ENCODE data around the gene MCEMP1. TPM values are rescaled to one million over a fixed set of nuclear protein-coding genes. Genes with fewer than 3 reads are reported as not detected.

MCEMP1 gene
- total RNA-seq, 1 experiment from 2014 or later: not detected

- Histone ChIP-seq H3K4me1 (ENCODE audit: low read length) (no peaks in the 10 kb centered on the region), H3K9me2 (replicated peaks; ENCODE audit: insufficient read depth, low read length) (no peaks in the 10 kb centered on the region), H3K9me3 (ENCODE audit: low read length) (no peaks in the 10 kb centered on the region), H3K9ac (ENCODE audit: low read length) (no peak overlapping the region), H3K79me2 (ENCODE audit: low read length) (no peaks in the 10 kb centered on the region), H3K27ac (ENCODE audit: low read length) (no peak overlapping the region), H2AFZ (ENCODE audit: low read length) (no peak overlapping the region), H3K4me2 (ENCODE audit: low read depth, low read length, poor library complexity, severe bottlenecking) (no peak overlapping the region), H3K4me3 (ENCODE audit: low read length) (no peak overlapping the region), H4K20me1 (ENCODE audit: insufficient read depth, low read depth, low read length) (no peaks in the 10 kb centered on the region), H3K27me3 (ENCODE audit: low read length) (no peaks in the 10 kb centered on the region), H3K36me3 (ENCODE audit: insufficient read depth, low read length) (no peaks in the 10 kb centered on the region)
- DNase-seq: no peak
These were observed 33.7 kb downstream of the MCEMP1 start for GRCh38 chr19:7710616-7711015.

GRCh38 chr19:7715671-7716070, 38.8 kb downstream of the MCEMP1 start:
- H3K9me2 ChIP-seq (replicated peaks; ENCODE audit: insufficient read depth, low read length): no peaks in the 10 kb centered on the region
- no peak overlapping the region for H3K4me3 ChIP-seq (ENCODE audit: low read length)
- H3K4me2 ChIP-seq (ENCODE audit: low read depth, low read length, poor library complexity, severe bottlenecking): no peak overlapping the region
- no peak overlapping the region for H2AFZ ChIP-seq (ENCODE audit: low read length)
- H3K79me2 ChIP-seq (ENCODE audit: low read length): no peaks in the 10 kb centered on the region
- no peaks in the 10 kb centered on the region for H4K20me1 ChIP-seq (ENCODE audit: insufficient read depth, low read depth, low read length)
- no peak for DNase-seq
- no peaks in the 10 kb centered on the region for H3K36me3 ChIP-seq (ENCODE audit: insufficient read depth, low read length)
- no peaks in the 10 kb centered on the region for H3K27me3 ChIP-seq (ENCODE audit: low read length)
- no peak overlapping the region for H3K27ac ChIP-seq (ENCODE audit: low read length)
- no peak overlapping the region for H3K9ac ChIP-seq (ENCODE audit: low read length)
- H3K4me1 ChIP-seq (ENCODE audit: low read length): no peaks in the 10 kb centered on the region
- H3K9me3 ChIP-seq (ENCODE audit: low read length): no peaks in the 10 kb centered on the region

- Histone ChIP-seq H3K79me2 (ENCODE audit: low read length) (no peaks in the 10 kb centered on the region), H2AFZ (ENCODE audit: low read length) (no peak overlapping the region), H3K4me1 (ENCODE audit: low read length) (no peaks in the 10 kb centered on the region), H3K27ac (ENCODE audit: low read length) (no peak overlapping the region), H3K9me3 (ENCODE audit: low read length) (no peaks in the 10 kb centered on the region), H3K36me3 (ENCODE audit: insufficient read depth, low read length) (no peaks in the 10 kb centered on the region), H3K9me2 (replicated peaks; ENCODE audit: insufficient read depth, low read length) (no peaks in the 10 kb centered on the region), H3K4me3 (ENCODE audit: low read length) (no peak overlapping the region), H3K4me2 (ENCODE audit: low read depth, low read length, poor library complexity, severe bottlenecking) (no peak overlapping the region), H3K27me3 (ENCODE audit: low read length) (no peaks in the 10 kb centered on the region), H4K20me1 (ENCODE audit: insufficient read depth, low read depth, low read length) (no peaks in the 10 kb centered on the region), H3K9ac (ENCODE audit: low read length) (no peak overlapping the region)
- DNase-seq: no peak
These were observed 39.9 kb downstream of the MCEMP1 start for GRCh38 chr19:7716762-7717161.

- DNase-seq: no peak
- Histone ChIP-seq H4K20me1 (ENCODE audit: insufficient read depth, low read depth, low read length) (no peaks in the 10 kb centered on the region), H3K27me3 (ENCODE audit: low read length) (no peaks in the 10 kb centered on the region), H3K79me2 (ENCODE audit: low read length) (no peaks in the 10 kb centered on the region), H3K4me2 (ENCODE audit: low read depth, low read length, poor library complexity, severe bottlenecking) (no peak overlapping the region), H2AFZ (ENCODE audit: low read length) (no peak overlapping the region), H3K9me2 (replicated peaks; ENCODE audit: insufficient read depth, low read length) (no peaks in the 10 kb centered on the region), H3K36me3 (ENCODE audit: insufficient read depth, low read length) (no peaks in the 10 kb centered on the region), H3K9me3 (ENCODE audit: low read length) (no peaks in the 10 kb centered on the region), H3K4me3 (ENCODE audit: low read length) (no peak overlapping the region), H3K9ac (ENCODE audit: low read length) (no peak overlapping the region), H3K4me1 (ENCODE audit: low read length) (no peaks in the 10 kb centered on the region), H3K27ac (ENCODE audit: low read length) (no peak overlapping the region)
These were observed 41.8 kb downstream of the MCEMP1 start for GRCh38 chr19:7718668-7719067.

GRCh38 chr19:7720351-7720750, 43.5 kb downstream of the MCEMP1 start:
- Histone ChIP-seq H3K36me3 (ENCODE audit: insufficient read depth, low read length) (no peaks in the 10 kb centered on the region), H3K4me1 (ENCODE audit: low read length) (no peaks in the 10 kb centered on the region), H3K79me2 (ENCODE audit: low read length) (no peaks in the 10 kb centered on the region), H4K20me1 (ENCODE audit: insufficient read depth, low read depth, low read length) (no peaks in the 10 kb centered on the region), H3K27ac (ENCODE audit: low read length) (no peak overlapping the region), H3K27me3 (ENCODE audit: low read length) (no peaks in the 10 kb centered on the region), H3K9ac (ENCODE audit: low read length) (no peak overlapping the region), H3K9me2 (replicated peaks; ENCODE audit: insufficient read depth, low read length) (no peaks in the 10 kb centered on the region), H3K9me3 (ENCODE audit: low read length) (no peaks in the 10 kb centered on the region), H2AFZ (ENCODE audit: low read length) (no peak overlapping the region), H3K4me3 (ENCODE audit: low read length) (no peak overlapping the region), H3K4me2 (ENCODE audit: low read depth, low read length, poor library complexity, severe bottlenecking) (no peak overlapping the region)
- no peak for DNase-seq

GRCh38 chr19:7722231-7722651, 45.4 kb downstream of the MCEMP1 start:
- Histone ChIP-seq H2AFZ (ENCODE audit: low read length) (no peak overlapping the region), H3K4me3 (ENCODE audit: low read length) (no peak overlapping the region), H3K27me3 (ENCODE audit: low read length) (no peaks in the 10 kb centered on the region), H3K9me2 (replicated peaks; ENCODE audit: insufficient read depth, low read length) (no peaks in the 10 kb centered on the region), H3K4me2 (ENCODE audit: low read depth, low read length, poor library complexity, severe bottlenecking) (no peak overlapping the region), H3K9me3 (ENCODE audit: low read length) (no peaks in the 10 kb centered on the region), H3K79me2 (ENCODE audit: low read length) (no peaks in the 10 kb centered on the region), H3K27ac (ENCODE audit: low read length) (no peak overlapping the region), H4K20me1 (ENCODE audit: insufficient read depth, low read depth, low read length) (no peaks in the 10 kb centered on the region), H3K9ac (ENCODE audit: low read length) (no peak overlapping the region), H3K4me1 (ENCODE audit: low read length) (no peaks in the 10 kb centered on the region), H3K36me3 (ENCODE audit: insufficient read depth, low read length) (no peaks in the 10 kb centered on the region)
- DNase-seq: no peak

GRCh38 chr19:7725791-7726190, 48.9 kb downstream of the MCEMP1 start:
- Histone ChIP-seq H3K4me3 (ENCODE audit: low read length) (no peak overlapping the region), H3K4me1 (ENCODE audit: low read length) (no peaks in the 10 kb centered on the region), H3K9ac (ENCODE audit: low read length) (no peak overlapping the region), H3K9me3 (ENCODE audit: low read length) (no peaks in the 10 kb centered on the region), H3K27me3 (ENCODE audit: low read length) (no peaks in the 10 kb centered on the region), H3K4me2 (ENCODE audit: low read depth, low read length, poor library complexity, severe bottlenecking) (no peak overlapping the region), H3K36me3 (ENCODE audit: insufficient read depth, low read length) (no peaks in the 10 kb centered on the region), H3K9me2 (replicated peaks; ENCODE audit: insufficient read depth, low read length) (no peaks in the 10 kb centered on the region), H4K20me1 (ENCODE audit: insufficient read depth, low read depth, low read length) (no peaks in the 10 kb centered on the region), H3K27ac (ENCODE audit: low read length) (no peak overlapping the region), H3K79me2 (ENCODE audit: low read length) (no peaks in the 10 kb centered on the region), H2AFZ (ENCODE audit: low read length) (no peak overlapping the region)
- no peak for DNase-seq

- Histone ChIP-seq H4K20me1 (ENCODE audit: insufficient read depth, low read depth, low read length) (no peaks in the 10 kb centered on the region), H3K4me3 (ENCODE audit: low read length) (no peak overlapping the region), H3K27ac (ENCODE audit: low read length) (no peak overlapping the region), H3K79me2 (ENCODE audit: low read length) (no peaks in the 10 kb centered on the region), H3K9me3 (ENCODE audit: low read length) (no peaks in the 10 kb centered on the region), H3K4me2 (ENCODE audit: low read depth, low read length, poor library complexity, severe bottlenecking) (no peak overlapping the region), H2AFZ (ENCODE audit: low read length) (no peak overlapping the region), H3K4me1 (ENCODE audit: low read length) (no peaks in the 10 kb centered on the region), H3K9ac (ENCODE audit: low read length) (no peak overlapping the region), H3K36me3 (ENCODE audit: insufficient read depth, low read length) (no peaks in the 10 kb centered on the region), H3K9me2 (replicated peaks; ENCODE audit: insufficient read depth, low read length) (no peaks in the 10 kb centered on the region), H3K27me3 (ENCODE audit: low read length) (no peaks in the 10 kb centered on the region)
- no peak for DNase-seq
These were observed 52.3 kb downstream of the MCEMP1 start for GRCh38 chr19:7729211-7729610.

Measured in Karpas-422 (cell line).